Hepatocyte (in vitro differentiated cells): ENCODE measurements around the gene SLC25A6. TPM values are rescaled to one million over a fixed set of nuclear protein-coding genes. Genes with fewer than 3 reads are reported as not detected.

ENCODE experiments used
- DNase-seq: peaks from one replicate; pipeline ENCODE4 v3.0.0-alpha.2; 2016; ENCODE audit warnings: low spot score
- H2AFZ ChIP-seq: fragments of 200-600 bp; sonication (generic); 2 replicates; pipeline ENCODE4 v1.6.0; 2016; ENCODE audit warnings: antibody characterized with exemption, mild to moderate bottlenecking
- H3K27ac ChIP-seq: fragments of 200-600 bp; sonication (generic); 2 replicates; pipeline ENCODE4 v1.5.1; 2016; ENCODE audit warnings: mild to moderate bottlenecking
- H3K27me3 ChIP-seq: fragments of 200-600 bp; sonication (generic); 2 replicates; pipeline ENCODE4 v1.6.1; 2016
- H3K36me3 ChIP-seq: fragments of 200-600 bp; sonication (generic); replicated peaks from 2 replicates; pipeline ENCODE4 v1.5.1; 2016; ENCODE audit warnings: low read depth; ENCODE audit not compliant: insufficient read depth
- H3K4me1 ChIP-seq: fragments of 200-600 bp; sonication (generic); 2 replicates; pipeline ENCODE4 v1.5.1; 2016; ENCODE audit warnings: mild to moderate bottlenecking, moderate library complexity; ENCODE audit not compliant: insufficient read depth
- H3K4me2 ChIP-seq: fragments of 200-600 bp; sonication (generic); 2 replicates; pipeline ENCODE4 v1.6.0; 2016
- H3K4me3 ChIP-seq: fragments of 200-600 bp; sonication (generic); 2 replicates; pipeline ENCODE4 v1.5.1; 2016; ENCODE audit warnings: mild to moderate bottlenecking
- H3K79me2 ChIP-seq: fragments of 200-600 bp; sonication (generic); 2 replicates; pipeline ENCODE4 v1.6.0; 2017; ENCODE audit warnings: mild to moderate bottlenecking
- H3K9me2 ChIP-seq: fragments of 200-600 bp; sonication (generic); replicated peaks from 2 replicates; pipeline ENCODE4 v1.6.0; 2017; ENCODE audit warnings: mild to moderate bottlenecking; ENCODE audit not compliant: insufficient read depth
- H3K9me3 ChIP-seq: fragments of 200-600 bp; sonication (generic); 2 replicates; pipeline ENCODE4 v1.5.1; 2016; ENCODE audit warnings: low read depth, mild to moderate bottlenecking
- H4K20me1 ChIP-seq: fragments of 200-600 bp; sonication (generic); 2 replicates; pipeline ENCODE4 v1.6.0; 2016; ENCODE audit warnings: mild to moderate bottlenecking; ENCODE audit not compliant: insufficient read depth, poor library complexity, severe bottlenecking
- EZH2 ChIP-seq: fragments of 200-600 bp; sonication (generic); IDR thresholded peaks from 2 replicates; pipeline ENCODE4 v1.6.1; 2016; ENCODE audit warnings: antibody characterized with exemption, mild to moderate bottlenecking, borderline replicate concordance
- EZH2phosphoT487 ChIP-seq: fragments of 200-600 bp; sonication (generic); IDR thresholded peaks from one replicate; pipeline ENCODE4 v1.6.1; 2018; ENCODE audit warnings: antibody characterized with exemption, mild to moderate bottlenecking, low read depth, moderate library complexity; ENCODE audit not compliant: unreplicated experiment, severe bottlenecking
- WGBS: methylation state at CpG from one replicate; pipeline ENCODE4 v1.1.6; 2016; ENCODE audit warnings: low lambda C conversion rate; ENCODE audit errors: missing lambda C conversion rate; 5-methylcytosine and 5-hydroxymethylcytosine counted together
- polyA plus RNA-seq: library from polyadenylated mRNA; unstranded; fragments of >200 nt; fragmentation: Nextera tagmentation; extraction: Ambion mirVana; gene quantifications from 2 replicates; pipeline ENCODE4 v1.2.1, GENCODE V29; 2016
- total RNA-seq: library from RNA; depleted of rRNA; stranded (reverse); fragments of >200 nt; gene quantifications from 2 replicates; pipeline ENCODE4 v1.2.3, GENCODE V29; 2014
- TF ChIP-seq, protein P1 (sequence below): fragments of 200-600 bp; sonication (generic); IDR thresholded peaks from 2 replicates; pipeline ENCODE4 v1.5.1; 2016; ENCODE audit warnings: antibody characterized with exemption, mild to moderate bottlenecking; ENCODE audit not compliant: poor library complexity

Gene SLC25A6
- total and polyA plus RNA-seq, 2 experiments from 2014 or later, result 359 to 364 TPM

GRCh38 chrX:1401611-1402430, 9.9 kb upstream of the SLC25A6 start:
- DNase-seq, result no peak
- Histone ChIP-seq H3K4me3 (no peak overlapping the region), H3K27ac (no peak overlapping the region), H3K9me2 (no peaks in the 10 kb centered on the region), H3K4me1 (no peaks in the 10 kb centered on the region), H3K79me2 (no peaks in the 10 kb centered on the region), H3K9me3 (no peaks in the 10 kb centered on the region), H4K20me1 (no peaks in the 10 kb centered on the region), H3K27me3 (no peaks in the 10 kb centered on the region), H3K36me3 (no peaks in the 10 kb centered on the region), H3K4me2 (no peak overlapping the region), H2AFZ (no peak overlapping the region)
- WGBS, result 92% methylated on average over 25 of the region's 30 CpGs
- TF ChIP-seq, protein P1, sequence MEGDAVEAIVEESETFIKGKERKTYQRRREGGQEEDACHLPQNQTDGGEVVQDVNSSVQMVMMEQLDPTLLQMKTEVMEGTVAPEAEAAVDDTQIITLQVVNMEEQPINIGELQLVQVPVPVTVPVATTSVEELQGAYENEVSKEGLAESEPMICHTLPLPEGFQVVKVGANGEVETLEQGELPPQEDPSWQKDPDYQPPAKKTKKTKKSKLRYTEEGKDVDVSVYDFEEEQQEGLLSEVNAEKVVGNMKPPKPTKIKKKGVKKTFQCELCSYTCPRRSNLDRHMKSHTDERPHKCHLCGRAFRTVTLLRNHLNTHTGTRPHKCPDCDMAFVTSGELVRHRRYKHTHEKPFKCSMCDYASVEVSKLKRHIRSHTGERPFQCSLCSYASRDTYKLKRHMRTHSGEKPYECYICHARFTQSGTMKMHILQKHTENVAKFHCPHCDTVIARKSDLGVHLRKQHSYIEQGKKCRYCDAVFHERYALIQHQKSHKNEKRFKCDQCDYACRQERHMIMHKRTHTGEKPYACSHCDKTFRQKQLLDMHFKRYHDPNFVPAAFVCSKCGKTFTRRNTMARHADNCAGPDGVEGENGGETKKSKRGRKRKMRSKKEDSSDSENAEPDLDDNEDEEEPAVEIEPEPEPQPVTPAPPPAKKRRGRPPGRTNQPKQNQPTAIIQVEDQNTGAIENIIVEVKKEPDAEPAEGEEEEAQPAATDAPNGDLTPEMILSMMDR, result no peak
- no peak for TF ChIP-seq EZH2phosphoT487
- TF ChIP-seq EZH2, result no peak

GRCh38 chrX:1400742-1401471, 9.0 kb upstream of the SLC25A6 start:
- H4K20me1 ChIP-seq, result no peaks in the 10 kb centered on the region
- no peaks in the 10 kb centered on the region for H3K9me2 ChIP-seq
- H3K9me3 ChIP-seq, result no peaks in the 10 kb centered on the region
- DNase-seq, result no peak
- no peak overlapping the region for H3K4me3 ChIP-seq
- no peaks in the 10 kb centered on the region for H3K79me2 ChIP-seq
- H3K4me1 ChIP-seq, result no peaks in the 10 kb centered on the region
- H3K27ac ChIP-seq, result no peak overlapping the region
- H3K4me2 ChIP-seq, result no peak overlapping the region
- WGBS, result 84% methylated on average over 24 of the region's 27 CpGs
- no peak overlapping the region for H2AFZ ChIP-seq
- H3K36me3 ChIP-seq, result no peaks in the 10 kb centered on the region
- TF ChIP-seq EZH2phosphoT487 (no peak), EZH2 (no peak)
- TF ChIP-seq, protein P1, result no peak
- H3K27me3 ChIP-seq, result no peaks in the 10 kb centered on the region

DNA sequence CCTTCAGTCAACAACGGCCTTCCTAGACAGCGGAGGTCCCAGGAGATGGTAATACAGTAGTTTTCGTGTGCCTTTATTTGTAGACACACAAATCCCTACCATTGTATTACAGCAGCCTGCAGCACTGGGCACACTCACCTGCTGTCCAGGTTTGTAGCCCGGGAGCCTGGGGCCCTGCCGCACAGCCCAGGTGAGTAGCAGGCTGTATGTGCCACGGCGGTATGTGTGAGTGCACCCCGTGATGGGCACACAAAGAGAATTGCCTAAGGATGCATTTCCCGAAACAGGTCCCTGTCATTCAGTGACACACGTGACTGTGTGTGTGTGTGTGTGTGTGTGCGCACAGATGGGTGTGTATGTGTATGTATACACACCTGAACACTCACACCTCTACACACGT, 8.1 kb upstream of the SLC25A6 start:
- H3K79me2 ChIP-seq, result no peaks in the 10 kb centered on the region
- TF ChIP-seq EZH2 (no peak), EZH2phosphoT487 (no peak)
- TF ChIP-seq, protein P1, result no peak

More for the DNA sequence above, 8.1 kb upstream of the SLC25A6 start:
- Histone ChIP-seq H3K9me2 (no peaks in the 10 kb centered on the region), H2AFZ (no peak overlapping the region), H3K27ac (no peak overlapping the region), H3K9me3 (no peaks in the 10 kb centered on the region), H3K4me2 (no peak overlapping the region), H3K27me3 (no peaks in the 10 kb centered on the region), H3K4me1 (no peaks in the 10 kb centered on the region), H4K20me1 (no peaks in the 10 kb centered on the region), H3K36me3 (no peaks in the 10 kb centered on the region), H3K4me3 (no peak overlapping the region)
- WGBS, result 89% methylated on average over 12 of the region's 12 CpGs
- DNase-seq, result no peak
